ENCODE measurements around the gene AP3S2. TPM values are rescaled to one million over a fixed set of nuclear protein-coding genes. Genes with fewer than 3 reads are reported as not detected.
"Not testable (repeated sequence)": the region's sequence is repeated elsewhere in the genome, so short reads cannot be mapped to it uniquely, and the experiment has no call there.

AP3S2 gene
- total and polyA plus RNA-seq, 8 donors, result 11.0 to 25.2 (median 17.7) TPM

DNA sequence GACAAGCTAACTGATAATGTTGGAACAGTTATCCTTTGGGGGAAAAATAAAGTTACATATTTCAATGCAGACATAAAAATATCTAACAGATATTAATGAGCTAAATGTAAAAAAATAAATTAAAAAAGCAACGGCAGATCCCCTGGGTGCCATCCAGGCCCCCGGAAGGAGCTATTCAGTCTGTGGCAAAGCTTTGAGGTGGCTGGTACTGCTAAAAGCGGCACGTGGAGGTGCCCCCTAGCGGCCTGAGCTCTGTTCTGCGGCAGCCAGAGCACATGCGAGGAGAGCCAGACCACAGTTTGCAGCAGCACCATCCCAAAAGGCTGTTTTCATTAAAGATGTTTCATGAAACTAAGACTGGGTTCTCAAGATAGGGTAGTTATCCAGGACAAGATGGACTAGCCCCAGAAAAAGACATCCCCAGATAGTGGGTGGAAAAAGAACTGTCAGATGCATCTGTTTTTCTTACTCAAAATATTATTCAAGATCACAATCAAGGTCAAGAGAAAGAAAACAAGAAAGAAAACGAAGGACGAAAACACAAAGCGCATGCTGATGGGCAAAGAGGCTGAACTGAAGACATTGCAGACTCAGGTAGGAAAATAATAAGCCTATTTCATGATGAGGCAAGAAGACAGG, 18.7 kb downstream of the AP3S2 start:
- DNase-seq, result peak; percentile 76 to 93 (median 86)
- Histone ChIP-seq H3K9me3 (no peaks in the 10 kb centered on the region), H3K36me3 (peaks cover 0 to 12% (median 2%) of the 10 kb centered on the region in 3 donors), H3K4me1 (peaks cover 20 to 41% (median 41%) of the 10 kb centered on the region in 3 donors), H3K27ac (no peak overlapping the region), H3K27me3 (no peaks in the 10 kb centered on the region), H3K4me3 (no peak overlapping the region)
- whole genome bisulfite sequencing, 2 donors, result 10 to 11% methylated on average over 10 of the region's 10 CpGs
- FAIRE-seq, result no peak
- ATAC-seq, result peak; percentile 90 to 96 (median 95)
- intact Hi-C loops (cut with DNase I), result loop anchor here in 2 of 3 donors (5.0 to 10.0 kb wide), 2 partner anchors 120 to 133 kb away; partner anchors contain the start of gene MESP1 (in 1 of the 2)
- TF ChIP-seq, protein P1, sequence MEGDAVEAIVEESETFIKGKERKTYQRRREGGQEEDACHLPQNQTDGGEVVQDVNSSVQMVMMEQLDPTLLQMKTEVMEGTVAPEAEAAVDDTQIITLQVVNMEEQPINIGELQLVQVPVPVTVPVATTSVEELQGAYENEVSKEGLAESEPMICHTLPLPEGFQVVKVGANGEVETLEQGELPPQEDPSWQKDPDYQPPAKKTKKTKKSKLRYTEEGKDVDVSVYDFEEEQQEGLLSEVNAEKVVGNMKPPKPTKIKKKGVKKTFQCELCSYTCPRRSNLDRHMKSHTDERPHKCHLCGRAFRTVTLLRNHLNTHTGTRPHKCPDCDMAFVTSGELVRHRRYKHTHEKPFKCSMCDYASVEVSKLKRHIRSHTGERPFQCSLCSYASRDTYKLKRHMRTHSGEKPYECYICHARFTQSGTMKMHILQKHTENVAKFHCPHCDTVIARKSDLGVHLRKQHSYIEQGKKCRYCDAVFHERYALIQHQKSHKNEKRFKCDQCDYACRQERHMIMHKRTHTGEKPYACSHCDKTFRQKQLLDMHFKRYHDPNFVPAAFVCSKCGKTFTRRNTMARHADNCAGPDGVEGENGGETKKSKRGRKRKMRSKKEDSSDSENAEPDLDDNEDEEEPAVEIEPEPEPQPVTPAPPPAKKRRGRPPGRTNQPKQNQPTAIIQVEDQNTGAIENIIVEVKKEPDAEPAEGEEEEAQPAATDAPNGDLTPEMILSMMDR (IDR thresholded peaks at IDR 0.05), result peak; percentile 70 to 95 (median 84)

DNA sequence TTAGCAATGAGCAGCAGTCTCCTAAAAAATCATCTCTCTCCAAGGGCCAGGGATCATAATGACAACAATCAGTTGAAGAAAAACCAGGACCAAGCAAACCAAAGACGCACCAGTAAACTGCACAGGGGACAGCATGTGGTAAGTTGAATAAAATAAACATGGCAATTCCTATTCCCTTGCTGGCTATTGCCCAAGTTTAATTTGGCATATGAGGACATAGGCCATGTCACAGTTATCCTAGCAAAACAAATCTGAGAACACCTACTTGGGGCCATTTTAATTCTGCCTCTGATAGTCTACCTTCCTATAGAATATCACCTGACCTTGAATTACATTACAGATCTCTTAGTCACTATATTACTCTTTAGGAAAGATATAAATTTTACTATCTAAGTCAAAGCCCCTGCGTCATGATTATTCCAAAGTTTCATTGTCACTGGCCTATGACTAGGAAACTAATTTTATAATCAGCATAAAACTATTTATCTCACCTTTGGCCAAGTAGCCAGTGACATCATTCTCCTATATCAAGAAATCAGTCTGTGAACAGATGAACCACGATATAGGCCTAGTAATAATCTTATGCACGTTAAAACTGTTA, 23.0 kb downstream of the AP3S2 start:
- peak overlapping the region in 1 of 4 donors; percentile 44 for H3K27ac ChIP-seq
- H3K9me3 ChIP-seq, result no peaks in the 10 kb centered on the region
- H3K27me3 ChIP-seq, result no peaks in the 10 kb centered on the region
- FAIRE-seq (no peak), DNase-seq (no peak), ATAC-seq (peak in 3 of 4 donors; percentile 9 to 41 (median 36))
- no peaks in the 10 kb centered on the region for H3K36me3 ChIP-seq
- H3K4me3 ChIP-seq, result no peak overlapping the region
- TF ChIP-seq, protein P1 (IDR thresholded peaks at IDR 0.05), result no peak
- 60 to 62% methylated on average over 4 of the region's 4 CpGs for WGBS, 2 donors
- intact Hi-C loops (cut with DNase I), result loop anchor here in 1 of 3 donors (10.0 kb wide), 1 partner anchor 116 kb away; the partner anchor contains the start of gene MESP1
- peaks cover 28 to 45% (median 43%) of the 10 kb centered on the region in 3 donors for H3K4me1 ChIP-seq

DNA sequence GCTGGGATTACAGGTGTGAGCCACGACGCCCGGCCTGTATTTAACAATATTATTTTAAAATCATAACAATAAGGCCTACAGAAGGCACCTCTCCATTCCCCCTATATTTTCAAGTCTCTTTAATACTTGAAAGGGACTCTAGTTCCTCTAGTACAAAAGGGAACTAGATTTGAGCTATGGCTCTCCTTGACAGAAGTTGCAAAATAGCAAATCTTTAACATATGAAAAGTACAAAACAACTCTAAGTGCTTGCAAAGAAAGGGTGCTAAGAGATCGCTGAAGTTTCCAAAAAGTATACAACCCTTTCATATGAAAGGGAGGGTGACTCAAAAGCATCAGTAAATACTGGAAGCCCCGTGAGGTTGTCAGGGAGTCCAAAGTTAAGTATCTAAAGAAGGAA, 23.8 kb downstream of the AP3S2 start:
- no peak overlapping the region for H3K27ac ChIP-seq
- ATAC-seq, result no peak
- intact Hi-C loops (cut with DNase I), result loop anchor here in 1 of 3 donors (10.0 kb wide), 1 partner anchor 115 kb away; the partner anchor contains the start of gene MESP1
- H3K36me3 ChIP-seq, result no peaks in the 10 kb centered on the region
- no peaks in the 10 kb centered on the region for H3K27me3 ChIP-seq
- TF ChIP-seq, protein P1 (IDR thresholded peaks at IDR 0.05), result no peak
- WGBS, 2 donors, result 92 to 93% methylated on average over 5 of the region's 5 CpGs
- FAIRE-seq, result no peak
- peaks cover 34 to 47% (median 41%) of the 10 kb centered on the region in 3 donors for H3K4me1 ChIP-seq
- no peaks in the 10 kb centered on the region for H3K9me3 ChIP-seq
- H3K4me3 ChIP-seq, result no peak overlapping the region
- no peak for DNase-seq

- H3K27ac ChIP-seq; H3K9me3 ChIP-seq; FAIRE-seq; ATAC-seq; H3K36me3 ChIP-seq; intact Hi-C loops (cut with DNase I); H3K4me3 ChIP-seq; H3K27me3 ChIP-seq; DNase-seq: not testable (repeated sequence)
- H3K4me1 ChIP-seq, result peaks cover 35 to 47% (median 42%) of the 10 kb centered on the region in 3 donors
- 92 to 94% methylated on average over 9 of the region's 9 CpGs for WGBS, 2 donors
Measured at GRCh38 chr15:89869490-89869889, 24.3 kb downstream of the AP3S2 start.

- ATAC-seq, result peak; percentile 76 to 87 (median 82)
- Histone ChIP-seq H3K4me3 (no peak overlapping the region), H3K36me3 (no peaks in the 10 kb centered on the region), H3K27me3 (no peaks in the 10 kb centered on the region), H3K9me3 (no peaks in the 10 kb centered on the region), H3K4me1 (peaks cover 33 to 50% (median 46%) of the 10 kb centered on the region in 3 donors), H3K27ac (peak overlapping the region; percentile 29 to 69 (median 60))
- DNase-seq, result peak in 1 of 6 donors; percentile 57
- no peak for FAIRE-seq
- WGBS, 2 donors, result 27 to 28% methylated on average over 3 of the region's 3 CpGs
- intact Hi-C loops (cut with DNase I), result no loop called here
- TF ChIP-seq, protein P1 (IDR thresholded peaks at IDR 0.05), result no peak
Measured at GRCh38 chr15:89864958-89865739, 28.6 kb downstream of the AP3S2 start.

Measured in pancreas (tissue), 10 donors.